ENCODE data around the gene PTPRB.
"Not testable (repeated sequence)": the region's sequence is repeated elsewhere in the genome, so short reads cannot be mapped to it uniquely, and the experiment has no call there.

The PTPRB gene

DNA sequence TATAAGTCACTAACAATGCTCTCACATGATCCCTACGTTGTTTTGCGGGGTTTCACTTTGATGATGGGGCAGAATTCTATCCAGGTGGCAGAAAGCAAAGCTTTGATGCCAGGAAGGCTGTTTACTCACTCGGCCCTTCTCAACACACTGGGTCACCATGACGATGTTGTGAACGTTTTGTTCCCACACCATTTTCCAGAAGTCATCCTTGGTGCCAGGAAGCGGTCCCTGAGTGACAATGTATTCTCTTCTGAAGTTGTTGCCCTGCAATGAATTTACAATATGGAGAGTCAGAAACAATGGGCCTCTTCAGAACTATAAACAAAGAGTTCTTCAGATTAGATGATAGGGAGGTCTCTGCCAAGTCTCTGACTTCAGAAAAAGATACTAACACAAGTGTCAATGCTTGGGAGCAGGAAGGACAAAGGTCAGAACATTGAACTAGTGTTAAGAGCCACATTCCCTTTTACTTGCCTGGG, 101.3 kb downstream of the PTPRB start:
- no peak for DNase-seq

GRCh38 chr12:70534466-70534865, 102.8 kb downstream of the PTPRB start:
- DNase-seq, result no peak

DNA sequence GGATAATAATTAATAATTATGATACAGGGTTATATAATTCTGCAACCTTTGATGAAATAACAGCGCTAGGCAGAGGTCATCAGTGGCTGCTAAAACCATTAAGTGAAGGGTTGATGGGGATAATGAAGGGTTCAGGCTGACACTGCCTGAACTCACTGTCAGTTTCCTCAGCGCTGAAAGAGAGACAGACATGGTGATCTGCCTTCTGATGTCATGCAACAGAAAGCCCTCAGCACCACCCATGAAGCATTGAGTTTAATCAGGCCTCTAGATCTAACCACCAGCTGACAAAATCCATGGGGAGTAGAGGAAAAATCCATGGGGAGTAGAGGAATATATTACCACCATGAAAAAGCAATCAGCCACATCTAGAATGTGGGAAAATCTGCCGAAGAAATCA, 107.6 kb downstream of the PTPRB start:
- DNase-seq, result no peak

DNA sequence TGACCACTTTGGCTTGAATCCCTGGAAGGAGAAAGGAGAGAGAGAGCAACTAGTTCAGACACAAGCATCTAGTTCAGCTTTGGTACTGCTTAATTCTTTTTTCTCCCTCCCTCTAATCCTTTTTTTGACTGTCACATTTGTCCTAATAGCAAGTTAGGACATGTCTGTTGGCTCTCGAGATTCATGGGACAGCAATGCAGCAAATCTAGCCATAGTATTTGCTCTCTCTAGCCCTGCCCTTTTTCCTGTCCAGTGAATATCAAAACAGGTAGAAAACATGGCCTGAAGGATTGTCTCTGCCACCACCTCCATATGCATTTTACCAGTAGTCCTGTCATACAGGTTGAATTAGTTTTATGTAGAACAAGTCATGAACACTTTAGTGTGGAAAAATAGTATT, 116.4 kb downstream of the PTPRB start:
- no peak for DNase-seq

DNA sequence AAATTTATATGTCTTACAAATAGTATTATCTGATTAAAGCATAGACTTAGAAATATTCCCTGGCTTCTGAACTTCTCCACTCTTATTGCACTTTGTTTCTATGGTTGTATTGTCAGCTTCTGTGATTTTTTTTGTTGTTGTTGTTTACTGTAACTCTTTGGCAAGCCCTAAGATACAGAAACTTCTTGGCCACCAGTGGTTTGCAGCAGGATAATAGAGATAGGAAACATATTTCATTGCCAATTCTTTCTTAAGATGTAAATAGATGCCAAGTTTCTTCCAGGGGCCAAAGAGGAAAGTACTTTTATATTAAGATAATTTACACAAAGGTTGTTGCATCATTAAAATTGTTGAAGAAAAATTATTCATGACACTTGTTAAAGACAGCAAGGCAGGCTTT, 123.8 kb downstream of the PTPRB start:
- no peak for DNase-seq

DNA sequence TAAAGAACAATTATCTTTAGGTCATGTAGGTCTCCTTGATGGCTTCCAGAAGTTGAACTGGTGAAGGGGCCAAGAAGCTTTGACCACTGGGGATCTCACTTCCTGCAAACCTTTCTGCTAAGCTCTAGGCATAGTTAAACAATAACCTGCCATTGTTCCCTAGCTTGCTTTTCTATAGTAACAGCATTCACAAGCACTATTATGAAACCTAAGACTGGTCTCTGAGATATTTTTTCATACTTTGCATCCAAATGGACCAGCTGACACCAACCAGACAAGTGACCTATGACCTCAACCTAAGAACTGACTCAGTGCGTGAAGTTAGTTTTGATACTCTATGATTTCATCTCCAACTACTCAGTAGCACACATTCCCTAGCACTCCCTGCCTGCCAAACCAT, 129.1 kb downstream of the PTPRB start:
- DNase-seq, result no peak

GRCh38 chr12:70507442-70507841, 129.8 kb downstream of the PTPRB start:
- DNase-seq, result no peak

DNA sequence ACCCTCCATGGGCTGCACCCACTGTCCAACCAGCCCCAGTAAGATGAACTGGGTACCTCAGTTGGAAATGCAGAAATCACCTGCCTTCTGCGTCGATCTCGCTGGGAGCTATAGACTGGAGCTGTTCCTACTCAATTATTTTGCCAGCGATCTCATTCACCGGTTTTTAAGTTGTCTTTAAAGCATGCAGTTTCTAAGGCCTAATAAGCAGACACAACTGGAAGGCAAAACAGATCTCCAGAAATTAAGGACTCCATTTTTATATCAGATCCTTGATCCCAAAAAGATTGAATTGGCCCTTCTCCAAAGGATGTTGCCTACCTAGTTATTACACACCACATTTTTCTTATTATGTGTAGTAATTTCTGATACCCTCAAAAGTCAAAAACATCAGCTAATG, 139.7 kb downstream of the PTPRB start:
- no peak for DNase-seq

DNA sequence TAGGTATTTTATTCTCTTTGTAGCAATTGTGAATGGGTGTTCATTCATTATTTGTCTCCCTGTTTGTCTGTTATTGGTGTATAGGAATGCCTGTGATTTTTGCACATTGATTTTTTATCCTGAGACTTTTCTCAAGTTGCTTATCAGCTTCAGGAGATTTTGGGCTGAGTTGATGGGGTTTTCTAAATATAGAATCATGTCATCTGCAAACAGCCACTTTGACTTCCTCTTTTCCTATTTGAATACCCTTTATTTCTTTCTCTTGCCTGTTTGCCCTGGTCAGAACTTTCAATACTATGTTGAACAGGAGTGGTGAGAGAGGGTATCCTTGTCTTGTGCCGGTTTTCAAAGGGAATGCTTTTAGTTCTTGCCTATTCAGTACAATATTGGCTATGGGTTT, 144.3 kb downstream of the PTPRB start:
- not testable (repeated sequence) for DNase-seq

GRCh38 chr12:70490928-70491327, 146.3 kb downstream of the PTPRB start:
- DNase-seq, result not testable (repeated sequence)

DNA sequence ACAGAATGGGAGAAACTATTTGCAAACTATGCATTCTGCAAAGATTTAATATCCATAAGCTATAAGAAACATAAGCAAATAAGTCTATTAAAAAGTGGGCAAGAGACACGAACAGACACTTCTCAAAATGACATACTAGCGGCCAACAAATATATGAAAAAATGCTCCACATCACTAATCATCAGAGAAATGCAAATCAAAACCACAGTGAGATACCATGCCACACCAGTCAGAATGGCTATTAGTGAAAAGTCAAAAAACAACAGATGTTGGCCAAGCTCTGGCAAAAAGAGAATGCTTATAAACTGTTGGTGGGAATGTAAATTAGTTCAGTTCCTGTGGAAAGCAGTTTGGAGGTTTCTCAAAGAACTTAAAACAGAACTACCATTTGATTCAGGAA, 149.8 kb downstream of the PTPRB start:
- no peak for DNase-seq

DNA sequence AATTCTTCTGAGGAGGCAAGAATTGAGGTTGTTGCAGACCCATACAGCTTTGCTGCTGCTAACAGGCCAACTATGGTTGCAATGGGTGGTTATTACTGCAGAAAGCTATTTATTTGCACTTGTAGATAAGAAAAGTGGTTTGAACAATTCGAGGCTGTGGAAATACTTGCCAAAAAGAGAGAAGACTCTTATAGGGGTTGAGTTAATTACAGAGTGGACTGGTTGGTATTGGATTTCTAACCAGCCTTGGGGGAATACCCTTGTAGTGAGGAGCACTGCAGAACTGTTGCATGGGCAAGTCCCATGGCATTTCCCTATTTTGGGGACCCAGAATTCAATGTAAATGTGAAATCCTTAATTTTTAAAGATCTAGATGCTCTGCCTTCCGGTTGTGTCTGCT, 150.6 kb downstream of the PTPRB start:
- no peak for DNase-seq

DNA sequence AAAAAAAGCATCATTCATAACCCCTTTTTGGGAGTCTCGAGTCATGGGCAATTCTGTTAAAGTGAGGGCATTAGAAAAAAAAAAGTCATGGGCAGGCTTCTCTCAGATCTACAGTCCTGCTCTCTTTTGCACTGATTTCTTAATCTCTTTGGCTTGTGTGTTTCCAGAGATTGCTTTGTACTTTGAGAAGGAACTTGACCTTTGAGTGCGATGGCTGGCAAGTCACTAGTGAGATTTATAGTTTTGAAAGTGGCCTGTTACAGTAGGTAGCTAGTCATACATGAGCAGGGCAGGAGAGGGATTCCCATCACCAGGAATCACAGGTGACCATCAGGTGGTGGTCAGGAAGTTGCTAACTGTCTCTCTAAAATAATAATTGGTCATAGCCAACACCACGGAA, 151.5 kb downstream of the PTPRB start:
- no peak for DNase-seq

GRCh38 chr12:70484464-70484863, 152.8 kb downstream of the PTPRB start:
- no peak for DNase-seq

- no peak for DNase-seq
These were observed 154.5 kb downstream of the PTPRB start for GRCh38 chr12:70482764-70483163.

- no peak for DNase-seq
These were observed 167.9 kb downstream of the PTPRB start for GRCh38 chr12:70469221-70469820.

GRCh38 chr12:70468741-70469140, 168.5 kb downstream of the PTPRB start:
- no peak for DNase-seq

DNA sequence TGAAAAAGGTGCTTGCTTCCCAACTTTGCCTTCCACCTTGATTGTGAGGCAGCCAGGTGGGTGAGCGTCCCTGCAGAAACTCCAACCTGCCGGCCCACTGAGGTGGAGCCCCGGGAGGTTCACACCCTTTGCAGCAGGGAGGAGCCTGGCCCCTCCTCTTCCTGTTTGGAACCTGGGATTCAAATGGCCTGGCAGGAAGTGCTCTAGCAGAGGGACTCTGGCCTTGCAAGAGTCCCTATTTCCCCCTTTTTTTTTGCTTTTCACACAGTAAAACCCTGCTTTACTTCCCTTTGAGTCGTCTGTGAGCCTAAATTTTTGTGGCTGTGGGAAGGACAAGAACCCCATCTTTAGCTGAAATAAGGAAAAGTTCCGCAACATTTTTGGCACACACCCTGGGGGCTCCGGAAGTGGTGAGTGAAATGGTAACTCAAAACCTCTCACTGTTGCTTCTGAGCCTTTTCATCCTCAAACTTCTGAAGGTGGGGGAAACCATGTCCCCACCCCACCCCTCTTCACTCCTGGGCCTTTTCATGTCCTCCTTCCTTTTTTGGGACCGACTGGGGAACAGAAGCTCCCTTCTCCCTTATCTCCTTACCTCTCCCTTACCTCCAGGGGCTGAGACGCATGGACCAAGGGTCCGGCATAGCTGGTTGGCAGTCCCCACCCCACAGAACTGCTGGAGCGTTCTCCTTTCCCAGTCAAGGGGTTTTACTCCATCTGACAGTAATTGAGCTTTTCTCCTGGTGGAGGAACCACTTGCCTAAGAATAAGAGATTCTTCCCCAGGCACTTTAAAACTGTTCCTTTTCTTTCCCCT, 169.1 kb downstream of the PTPRB start:
- DNase-seq, result no peak

DNA sequence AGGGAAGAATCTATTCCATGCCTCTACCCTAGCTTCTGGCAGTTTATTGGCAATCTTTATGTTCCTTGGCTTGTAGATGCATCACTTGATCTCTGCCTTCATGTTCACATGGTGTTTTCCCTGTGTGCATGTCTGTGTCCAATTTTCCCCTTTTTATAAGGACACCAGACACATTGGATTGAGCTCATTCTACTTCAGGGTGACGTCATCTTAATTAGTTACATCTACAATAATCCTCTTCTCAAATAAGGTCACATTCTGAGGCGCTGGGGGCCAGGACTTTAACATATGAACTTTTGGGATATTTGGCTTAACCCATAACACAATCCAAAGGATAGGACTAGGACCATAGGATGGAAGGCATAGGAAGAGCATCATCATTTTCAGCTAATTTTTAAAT, 169.8 kb downstream of the PTPRB start:
- DNase-seq, result no peak

GRCh38 chr12:70466753-70467152, 170.5 kb downstream of the PTPRB start:
- DNase-seq, result no peak

Data from activated CD8-positive, alpha-beta memory T cell treated with anti-CD3 and anti-CD28 coated beads for 24 hours (primary cell).